ENCODE data around the gene IL22RA1. TPM values are rescaled to one million over a fixed set of nuclear protein-coding genes. Genes with fewer than 3 reads are reported as not detected.

IL22RA1 gene
- total and polyA plus RNA-seq, 9 donors: 0.07 to 1.5 (median 0.38) TPM; not detected in 1

DNA sequence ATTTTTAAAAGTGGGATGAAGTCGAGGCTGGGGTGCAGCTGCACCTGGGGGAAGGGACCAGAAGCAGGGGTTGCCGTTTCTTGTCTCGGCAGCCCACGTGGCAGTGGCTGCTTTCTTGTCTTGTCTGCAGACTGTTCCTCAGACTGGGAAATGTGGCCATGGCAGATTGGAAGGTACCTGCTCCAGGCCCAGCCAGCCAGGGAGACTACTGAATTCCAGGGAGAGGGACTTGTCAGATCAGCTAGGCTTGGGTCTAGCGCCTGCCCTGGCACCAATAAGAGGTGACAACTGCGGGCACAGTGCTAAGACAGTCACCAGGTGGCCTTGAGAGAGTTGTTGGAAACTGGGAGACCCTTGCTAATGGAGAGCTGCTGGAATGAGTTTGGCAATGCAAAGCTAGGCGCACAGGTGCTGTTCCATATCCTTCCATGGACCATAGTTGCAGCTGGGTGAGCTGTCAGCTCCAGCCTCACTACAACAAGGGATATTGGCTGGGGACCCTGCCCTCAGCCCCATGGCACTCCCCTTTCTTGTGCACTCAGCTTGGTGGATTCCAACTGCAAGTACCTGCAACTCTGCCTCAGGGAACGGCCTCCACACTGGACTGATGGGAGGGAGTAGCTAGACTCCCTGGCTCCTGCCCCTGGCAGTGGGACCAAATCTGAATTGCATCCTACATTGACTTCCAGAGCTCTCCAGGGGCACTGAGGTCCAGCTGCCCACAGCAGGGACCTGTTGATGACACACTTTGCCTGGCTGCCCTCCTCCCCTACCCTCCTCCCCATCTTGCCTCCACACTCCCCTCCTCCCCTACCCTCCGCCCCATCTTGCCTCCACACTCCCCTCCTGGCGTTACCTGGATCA, 9.9 kb upstream of the IL22RA1 start:
- Histone ChIP-seq H3K36me3 (no peaks in the 10 kb centered on the region), H3K27ac (no peak overlapping the region), H3K4me3 (no peak overlapping the region), H3K9me3 (no peaks in the 10 kb centered on the region), H3K27me3 (no peaks in the 10 kb centered on the region), H3K4me1 (ENCODE audit: insufficient read depth) (no peaks in the 10 kb centered on the region)
- DNase-seq: no peak
- no peak for TF ChIP-seq EP300 (IDR thresholded peaks at IDR 0.05)
- TF ChIP-seq POLR2A (IDR thresholded peaks at IDR 0.05): no peak
- TF ChIP-seq CTCF (IDR thresholded peaks at IDR 0.05): no peak
- intact Hi-C loops (cut with DNase I): no loop called here
- WGBS, 3 donors: 78 to 85% (median 83%) methylated on average over 10 of the region's 10 CpGs

GRCh38 chr1:24151175-24151533, 8.2 kb upstream of the IL22RA1 start:
- Histone ChIP-seq H3K9me3 (no peaks in the 10 kb centered on the region), H3K4me3 (no peak overlapping the region), H3K27ac (no peak overlapping the region), H3K27me3 (no peaks in the 10 kb centered on the region), H3K4me1 (ENCODE audit: insufficient read depth) (no peaks in the 10 kb centered on the region), H3K36me3 (no peaks in the 10 kb centered on the region)
- no peak for DNase-seq
- 35 to 39% (median 36%) methylated on average over 12 of the region's 12 CpGs for WGBS, 3 donors
- TF ChIP-seq POLR2A (IDR thresholded peaks at IDR 0.05) (no peak), CTCF (IDR thresholded peaks at IDR 0.05) (no peak), EP300 (IDR thresholded peaks at IDR 0.05) (no peak)
- intact Hi-C loops (cut with DNase I): no loop called here

DNA sequence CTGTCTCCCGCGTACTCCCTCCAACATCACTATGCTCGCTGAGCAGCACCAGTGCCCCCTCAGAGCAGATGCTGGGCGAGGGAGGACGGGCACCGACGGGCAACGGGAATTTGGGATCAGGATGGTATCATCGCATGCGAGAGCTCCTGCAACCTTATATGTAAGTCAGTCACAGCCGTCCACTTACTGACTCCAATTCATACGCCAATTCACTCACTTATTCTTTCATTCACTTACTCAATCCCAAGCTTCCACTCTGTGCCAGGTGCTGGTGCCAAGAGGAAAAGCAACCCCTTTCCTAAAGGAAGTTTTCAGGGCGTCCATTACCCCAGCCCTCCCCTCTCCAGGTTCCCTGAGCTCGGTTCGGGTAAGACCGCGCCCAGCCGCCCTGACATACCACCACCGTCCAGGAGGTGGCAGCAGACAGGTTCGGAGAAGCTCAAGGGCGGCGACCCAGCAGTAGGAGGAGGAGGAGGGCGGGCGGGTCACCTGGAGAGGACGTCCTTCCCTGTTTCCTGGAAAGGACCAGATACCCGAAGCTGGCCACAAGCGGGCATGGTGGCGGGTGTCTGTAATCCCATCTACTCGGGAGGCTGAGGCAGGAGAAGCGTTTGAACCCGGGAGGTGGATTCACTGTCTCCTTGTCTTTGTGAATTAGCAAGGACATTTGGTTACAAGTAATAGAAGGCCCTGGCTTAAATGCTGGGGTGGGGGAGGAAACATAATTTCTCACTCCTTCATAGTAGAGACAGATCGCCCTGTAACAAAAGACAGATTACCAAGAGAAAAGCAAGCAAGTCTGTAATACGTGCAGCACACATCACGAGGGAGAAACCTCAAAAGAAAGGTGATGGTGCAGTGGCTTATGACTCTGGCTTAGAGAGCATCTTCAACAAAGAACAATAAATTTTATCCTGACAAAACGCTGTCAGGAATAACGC, 7.6 kb upstream of the IL22RA1 start:
- H3K36me3 ChIP-seq: no peaks in the 10 kb centered on the region
- H3K9me3 ChIP-seq: no peaks in the 10 kb centered on the region
- intact Hi-C loops (cut with DNase I): no loop called here
- H3K27me3 ChIP-seq: no peaks in the 10 kb centered on the region
- WGBS, 3 donors: 12 to 17% (median 14%) methylated on average over 36 of the region's 36 CpGs
- peak; percentile 79 to 88 (median 85) for DNase-seq
- no peaks in the 10 kb centered on the region for H3K4me1 ChIP-seq (ENCODE audit: insufficient read depth)
- TF ChIP-seq POLR2A (IDR thresholded peaks at IDR 0.05): no peak
- TF ChIP-seq CTCF (IDR thresholded peaks at IDR 0.05): peak; percentile 49 to 71 (median 71)
- no peak overlapping the region for H3K27ac ChIP-seq
- no peak overlapping the region for H3K4me3 ChIP-seq

GRCh38 chr1:24149866-24150233, 6.9 kb upstream of the IL22RA1 start:
- H3K9me3 ChIP-seq: no peaks in the 10 kb centered on the region
- no peak overlapping the region for H3K27ac ChIP-seq
- H3K4me3 ChIP-seq: no peak overlapping the region
- no peaks in the 10 kb centered on the region for H3K27me3 ChIP-seq
- no peaks in the 10 kb centered on the region for H3K4me1 ChIP-seq (ENCODE audit: insufficient read depth)
- 47 to 57% (median 50%) methylated on average over 5 of the region's 5 CpGs for WGBS, 3 donors
- DNase-seq: no peak
- no peaks in the 10 kb centered on the region for H3K36me3 ChIP-seq
- intact Hi-C loops (cut with DNase I): no loop called here
- TF ChIP-seq POLR2A (IDR thresholded peaks at IDR 0.05) (no peak), EP300 (IDR thresholded peaks at IDR 0.05) (no peak), CTCF (IDR thresholded peaks at IDR 0.05) (no peak)
